HG03520 (cell line): Measurements from ENCODE around the gene ANKS1A.

Source experiments
- ATAC-seq: cut with Tn5 transposase; IDR thresholded peaks from one replicate; pipeline ENCODE4 v1.9.1; 2021; ENCODE audit warnings: mild to moderate bottlenecking, moderate library complexity; ENCODE audit not compliant: unreplicated experiment

The ANKS1A gene

GRCh38 chr6:35064290-35064689 lies 175.2 kb downstream of the ANKS1A start:
- no peak for ATAC-seq

GRCh38 chr6:35064757-35065440 lies 175.8 kb downstream of the ANKS1A start:
- no peak for ATAC-seq

GRCh38 chr6:35065441-35065800 lies 176.4 kb downstream of the ANKS1A start:
- ATAC-seq = no peak

GRCh38 chr6:35065870-35066269 lies 176.8 kb downstream of the ANKS1A start:
- no peak for ATAC-seq

- no peak for ATAC-seq
Observed at GRCh38 chr6:35067234-35067633, 178.2 kb downstream of the ANKS1A start.

GRCh38 chr6:35068206-35068605 lies 179.2 kb downstream of the ANKS1A start:
- ATAC-seq = no peak

- no peak for ATAC-seq
Observed at GRCh38 chr6:35068644-35069043, 179.6 kb downstream of the ANKS1A start.

- ATAC-seq = no peak
Observed at GRCh38 chr6:35069262-35069661, 180.2 kb downstream of the ANKS1A start.

GRCh38 chr6:35070111-35070510 lies 181.1 kb downstream of the ANKS1A start:
- no peak for ATAC-seq

GRCh38 chr6:35071347-35071994 lies 182.4 kb downstream of the ANKS1A start:
- ATAC-seq = no peak

- ATAC-seq = no peak
Observed at GRCh38 chr6:35072051-35072697, 183.1 kb downstream of the ANKS1A start.

- no peak for ATAC-seq
Observed at GRCh38 chr6:35072698-35073055, 183.6 kb downstream of the ANKS1A start.

- no peak for ATAC-seq
Observed at GRCh38 chr6:35073211-35073610, 184.2 kb downstream of the ANKS1A start.

- no peak for ATAC-seq
Observed at GRCh38 chr6:35073766-35074471, 184.9 kb downstream of the ANKS1A start.

GRCh38 chr6:35076997-35077712 lies 188.1 kb downstream of the ANKS1A start:
- no peak for ATAC-seq

GRCh38 chr6:35077713-35078105 lies 188.7 kb downstream of the ANKS1A start:
- ATAC-seq = no peak

GRCh38 chr6:35078226-35078850 lies 189.3 kb downstream of the ANKS1A start:
- no peak for ATAC-seq

- ATAC-seq = no peak
Observed at GRCh38 chr6:35078896-35079295, 189.8 kb downstream of the ANKS1A start.

GRCh38 chr6:35079311-35080000 lies 190.4 kb downstream of the ANKS1A start:
- no peak for ATAC-seq
